NCI-H69 (cell line): ENCODE results near the gene SYCP2L.
"Not testable (repeated sequence)": the region's sequence is repeated elsewhere in the genome, so short reads cannot be mapped to it uniquely, and the experiment has no call there.

Source experiments
- DNase-seq: peaks from one replicate; lab custom pipeline; 2025; lab: John Stamatoyannopoulos, UW

The SYCP2L gene

DNA sequence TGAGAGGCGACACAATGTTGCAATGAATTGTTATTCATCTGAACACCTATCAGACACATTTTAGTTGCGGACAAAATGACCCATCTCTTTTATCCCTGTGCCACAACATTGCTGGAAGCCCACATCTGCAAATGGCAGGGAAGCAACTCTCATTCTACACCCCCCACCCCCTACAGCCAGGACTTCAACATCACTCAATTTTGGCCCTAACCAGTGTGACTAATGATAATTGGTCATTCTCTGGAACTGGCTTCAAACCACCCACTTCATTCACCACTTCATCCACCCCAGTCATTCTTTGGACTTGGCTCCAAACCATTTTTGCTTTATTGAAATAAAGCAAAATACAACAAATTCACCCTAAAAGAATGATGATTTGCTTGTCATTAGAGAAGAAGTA, 6.5 kb upstream of the SYCP2L start:
- DNase-seq = no peak

DNA sequence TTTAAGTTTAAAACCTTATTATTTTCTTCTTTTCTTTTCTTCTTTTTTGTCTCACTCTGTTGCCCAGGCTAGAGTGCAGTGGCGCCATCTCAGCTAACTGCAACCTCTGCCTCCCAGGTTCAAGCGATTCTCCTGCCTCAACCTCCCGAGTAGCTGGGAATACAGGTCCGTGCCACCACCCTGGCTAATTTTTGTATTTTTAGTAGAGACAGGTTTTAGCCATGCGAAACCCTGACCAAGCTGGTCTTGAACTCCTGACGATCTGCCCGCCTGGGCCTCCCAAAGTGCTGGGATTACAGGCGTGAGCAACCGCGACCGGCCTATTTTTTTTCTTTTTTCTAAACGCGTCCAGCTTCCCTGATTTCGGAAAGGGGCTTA, 4.6 kb upstream of the SYCP2L start:
- DNase-seq = not testable (repeated sequence)

DNA sequence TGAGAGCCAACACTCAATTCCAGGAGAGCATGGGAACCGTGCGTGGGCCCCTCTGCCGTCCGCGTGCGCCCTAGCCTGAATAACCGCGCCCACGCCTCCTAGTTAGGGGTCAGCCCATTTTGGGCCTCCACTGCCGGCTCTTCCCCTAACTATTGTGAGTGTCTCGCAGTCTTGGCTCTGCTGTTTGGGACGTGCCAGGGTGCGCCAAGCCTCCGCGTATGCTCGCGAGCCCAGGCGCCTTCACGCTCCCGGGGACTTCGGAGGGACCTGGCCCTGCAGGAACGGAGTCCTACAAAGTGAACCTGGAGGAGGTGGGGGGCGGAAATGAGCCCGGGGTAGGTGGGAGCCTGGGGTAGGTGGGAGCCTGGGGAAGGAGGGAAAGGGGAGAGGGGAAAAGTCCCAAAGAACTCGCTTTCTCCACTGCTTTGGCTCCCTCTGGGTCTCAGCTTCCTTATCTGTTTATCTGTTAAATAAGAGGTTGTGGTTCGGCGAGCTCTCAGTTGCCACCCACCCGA, 4.1 kb upstream of the SYCP2L start:
- no peak for DNase-seq

- DNase-seq = no peak
Observed at GRCh38 chr6:10883312-10884244, 3.3 kb upstream of the SYCP2L start.

- no peak for DNase-seq
Observed at GRCh38 chr6:10884245-10884972, 2.4 kb upstream of the SYCP2L start.

- not testable (repeated sequence) for DNase-seq
Observed at GRCh38 chr6:10886365-10886690, 524 bp upstream of the SYCP2L start.

GRCh38 chr6:10890151-10890550, 3.3 kb downstream of the SYCP2L start:
- no peak for DNase-seq

GRCh38 chr6:10891960-10892359, 5.1 kb downstream of the SYCP2L start:
- DNase-seq = peak; percentile 7

DNA sequence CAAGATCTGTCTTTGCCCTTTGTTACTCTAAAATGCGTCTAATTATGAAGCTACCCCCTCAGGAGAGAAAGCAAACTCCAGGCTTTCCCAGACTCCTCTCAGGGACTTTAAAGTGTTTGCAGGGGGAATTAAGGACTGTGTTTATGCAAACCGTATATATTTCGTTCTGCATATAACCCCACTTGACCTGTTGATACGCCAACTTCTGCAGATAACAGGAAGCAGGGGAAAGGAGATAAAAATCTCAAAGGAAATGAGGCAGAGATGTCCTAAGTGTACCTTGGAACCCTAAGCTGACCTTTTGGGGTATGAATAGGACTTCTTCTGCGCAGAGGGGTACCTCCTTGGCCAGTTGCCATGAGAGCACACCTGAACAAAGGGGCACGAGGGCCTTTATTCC, 8.1 kb downstream of the SYCP2L start:
- DNase-seq = no peak

DNA sequence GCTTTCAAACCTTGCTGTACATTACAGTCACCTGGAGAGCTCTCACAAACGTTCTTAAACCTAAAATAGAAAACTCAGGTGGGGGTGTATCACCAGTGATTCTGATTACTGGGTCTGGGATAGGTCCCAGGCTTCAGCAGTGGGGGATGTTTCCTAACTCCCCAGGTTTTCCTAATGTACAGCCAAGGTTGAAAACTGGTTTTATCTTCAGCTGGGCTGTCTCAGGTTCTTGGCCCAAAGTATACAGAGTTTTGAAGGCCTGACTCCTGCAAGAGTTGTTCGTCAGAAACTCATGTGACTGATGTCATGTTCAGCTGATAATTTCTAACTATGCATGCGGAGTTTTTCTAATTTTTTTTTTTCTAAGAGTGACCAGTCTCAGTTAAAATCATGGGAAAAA, 9.8 kb downstream of the SYCP2L start:
- no peak for DNase-seq

DNA sequence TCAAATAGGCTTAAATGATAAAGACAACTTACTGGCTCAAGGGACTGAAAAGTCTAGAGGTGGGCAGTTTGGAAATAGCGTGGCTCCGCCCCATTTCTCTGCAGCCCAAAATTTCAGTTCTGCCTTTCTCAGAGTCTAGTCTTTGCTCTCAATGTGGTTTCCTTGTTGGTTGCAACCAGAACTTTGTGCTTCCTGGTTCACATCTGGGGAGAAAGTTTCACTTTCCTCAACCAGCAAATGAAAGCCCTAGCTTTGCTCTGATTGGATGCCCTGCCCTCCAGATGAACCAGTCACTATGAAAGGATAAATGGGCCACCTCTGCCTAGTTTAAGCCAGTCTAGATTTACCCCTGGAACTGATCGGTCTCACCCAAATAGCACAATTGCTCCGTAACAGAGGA, 14.9 kb downstream of the SYCP2L start:
- no peak for DNase-seq

- DNase-seq = no peak
Observed at GRCh38 chr6:10904015-10904414, 17.2 kb downstream of the SYCP2L start.

DNA sequence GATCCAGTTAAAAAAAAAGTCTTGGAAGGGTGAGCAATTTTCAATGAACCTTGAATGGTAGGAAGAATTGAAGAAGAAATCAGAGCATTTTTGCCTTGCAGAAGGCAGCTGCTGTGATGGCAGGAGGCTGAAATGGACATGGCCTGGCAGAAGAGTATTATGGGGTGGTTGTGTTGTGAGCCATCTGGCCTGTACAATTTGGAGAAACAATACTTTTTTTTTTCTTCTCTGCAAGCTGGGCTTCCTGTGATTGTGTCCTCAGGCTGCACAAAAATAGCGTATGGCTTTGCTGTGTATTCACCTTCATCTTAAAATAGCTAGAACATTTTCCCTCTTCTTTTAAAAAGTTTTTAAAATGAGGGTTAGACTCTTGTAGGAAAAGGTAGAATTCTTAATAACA, 21.4 kb downstream of the SYCP2L start:
- DNase-seq = peak; percentile 17

GRCh38 chr6:10919520-10919919, 32.7 kb downstream of the SYCP2L start:
- DNase-seq = not testable (repeated sequence)

GRCh38 chr6:10933126-10933525, 46.3 kb downstream of the SYCP2L start:
- no peak for DNase-seq

DNA sequence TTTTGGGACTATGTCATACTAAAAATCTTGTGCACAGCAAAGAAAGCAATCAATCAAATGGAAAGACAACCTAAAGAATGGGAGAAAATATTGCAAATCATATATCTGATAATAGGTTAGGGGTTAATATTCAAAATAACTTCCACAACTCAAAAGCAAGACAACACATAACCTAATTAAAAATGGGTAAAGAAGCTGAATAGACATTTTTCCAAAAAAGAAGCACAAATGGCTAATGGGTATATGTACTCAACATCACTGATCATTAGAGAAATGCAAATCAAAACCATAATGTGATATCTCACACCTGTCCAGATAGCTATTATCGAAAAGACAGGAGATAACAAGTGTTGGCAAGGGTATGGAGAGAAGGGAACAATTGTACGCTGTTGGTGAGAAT, 53.0 kb downstream of the SYCP2L start:
- no peak for DNase-seq

GRCh38 chr6:10945845-10946244, 59.0 kb downstream of the SYCP2L start:
- DNase-seq = no peak

GRCh38 chr6:10947966-10948365, 61.1 kb downstream of the SYCP2L start:
- no peak for DNase-seq

DNA sequence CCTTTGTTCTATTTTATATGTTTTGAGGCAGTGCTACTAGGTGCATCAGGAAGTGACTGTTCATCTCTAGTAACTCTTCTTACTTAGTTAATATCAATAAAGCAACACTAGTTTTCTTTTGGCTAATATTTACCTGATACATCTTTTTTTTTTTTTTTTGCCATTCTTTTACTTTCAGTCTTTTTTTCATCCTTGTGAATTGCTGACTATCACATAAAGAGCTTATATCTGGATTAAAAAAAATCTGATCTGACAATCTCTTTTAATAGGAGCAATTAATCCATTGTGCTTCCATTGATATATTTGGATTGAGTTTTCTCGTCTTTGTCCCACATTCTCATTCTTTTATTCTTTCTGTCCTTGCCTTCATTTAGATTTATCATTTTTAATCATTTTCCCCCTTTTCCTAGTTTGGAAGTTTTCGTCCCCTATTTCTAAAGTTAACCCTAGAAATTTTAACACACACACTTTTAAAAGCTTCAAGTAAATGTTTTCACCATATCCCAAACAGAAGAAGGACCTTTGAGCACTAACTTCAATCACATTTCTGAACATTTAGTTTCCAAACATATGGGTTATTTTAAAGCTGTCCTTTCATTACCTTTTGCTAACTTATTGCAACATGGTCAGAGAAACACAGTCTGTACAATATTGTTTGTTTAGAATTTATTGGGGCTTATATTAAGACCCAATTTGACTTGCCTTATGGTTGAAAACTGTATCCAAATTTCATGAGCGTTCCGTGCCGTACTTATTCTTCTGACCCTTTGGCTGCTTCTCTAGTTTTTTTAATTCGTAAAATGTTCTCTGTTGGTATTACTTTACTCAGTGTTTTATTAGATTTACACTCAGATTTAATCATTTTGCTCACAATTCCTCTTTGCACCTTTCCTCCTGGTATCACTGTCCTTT, 63.0 kb downstream of the SYCP2L start:
- DNase-seq = no peak

DNA sequence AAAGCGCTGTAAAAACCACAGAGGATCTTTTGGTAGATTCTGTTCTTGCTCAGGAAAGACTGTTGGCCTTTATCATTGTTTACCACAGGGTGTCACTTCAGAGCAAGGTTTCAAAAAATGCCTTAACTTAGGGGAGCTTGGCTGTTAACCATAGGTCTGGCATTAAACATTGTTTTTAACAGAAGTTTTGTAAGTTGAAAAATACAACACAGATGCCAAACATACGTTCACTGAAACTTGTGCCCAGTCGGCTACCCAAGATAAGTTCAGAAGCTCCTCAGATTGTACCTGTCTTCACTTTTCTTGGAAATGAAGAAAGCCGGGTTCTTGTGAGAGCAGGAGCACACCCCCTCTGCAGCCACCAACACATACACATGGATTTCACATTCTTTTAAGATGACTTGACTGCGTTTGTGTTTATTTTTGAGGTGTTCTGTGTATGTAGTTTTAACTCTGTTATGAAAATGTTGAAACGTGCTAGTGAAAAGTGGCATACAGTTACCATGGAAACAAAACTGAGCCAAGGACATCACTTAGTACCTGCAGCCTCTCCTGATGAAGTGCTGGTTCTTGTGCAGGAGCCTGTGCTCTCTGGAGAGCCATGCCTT, 64.9 kb downstream of the SYCP2L start:
- peak; percentile 30 for DNase-seq

GRCh38 chr6:10954590-10955010, 67.7 kb downstream of the SYCP2L start:
- DNase-seq = peak; percentile 80

DNA sequence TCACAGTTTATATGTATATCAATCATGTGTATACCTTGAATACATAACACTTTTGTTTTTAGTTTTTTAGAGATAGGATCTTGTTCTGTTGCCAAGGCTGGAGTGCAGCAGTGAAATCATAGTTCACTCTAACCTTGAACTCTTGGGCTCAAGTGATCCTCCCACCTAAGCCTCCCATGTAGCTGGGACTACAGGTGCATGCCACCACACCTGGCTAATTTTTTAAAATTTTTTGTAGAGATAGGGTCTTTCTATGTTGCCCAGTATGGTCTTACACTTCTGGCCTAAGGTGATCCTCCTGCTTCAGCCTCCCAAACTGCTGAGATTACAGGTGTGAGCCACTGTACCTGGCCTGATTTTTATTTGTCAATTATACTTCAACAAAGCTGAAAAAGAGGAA, 69.9 kb downstream of the SYCP2L start:
- DNase-seq = no peak
